Stimulated activated CD8-positive, alpha-beta memory T cell treated with anti-CD3 and anti-CD28 coated beads, Interleukin-12 subunit alpha, Interleukin-12 subunit beta, amount 100 ng/mL, for 4 hours (primary cell): ENCODE measurements around the gene RPLP2.
A peak's percentile ranks its signal among the peaks of the same experiment; 100 is the strongest.

Experiments
- DNase-seq: peaks from one replicate; pipeline ENCODE4 v3.0.0-alpha.2; 2020; ENCODE audit warnings: low read depth

The RPLP2 gene

GRCh38 chr11:824292-824880 lies 14.6 kb downstream of the RPLP2 start:
- no peak for DNase-seq

- no peak for DNase-seq
Measured at GRCh38 chr11:824942-825341, 15.2 kb downstream of the RPLP2 start.

- DNase-seq = no peak
Measured at GRCh38 chr11:825366-826226, 15.8 kb downstream of the RPLP2 start.

GRCh38 chr11:826227-826621 lies 16.5 kb downstream of the RPLP2 start:
- DNase-seq = no peak

- DNase-seq = no peak
Measured at GRCh38 chr11:826836-827145, 17.0 kb downstream of the RPLP2 start.

GRCh38 chr11:827146-827896 lies 17.6 kb downstream of the RPLP2 start:
- DNase-seq = no peak

- DNase-seq = no peak
Measured at GRCh38 chr11:827897-828192, 18.1 kb downstream of the RPLP2 start, which contains the start of gene CRACR2B. TSS of gene CRACR2B (plus strand) at chr11:827919. CDS start at chr11:828608, 689 bp downstream.

- DNase-seq = no peak
Measured at GRCh38 chr11:828506-829175, 18.9 kb downstream of the RPLP2 start.

- no peak for DNase-seq
Measured at GRCh38 chr11:829176-829846, 19.5 kb downstream of the RPLP2 start.

- no peak for DNase-seq
Measured at GRCh38 chr11:829847-830294, 20.1 kb downstream of the RPLP2 start.

GRCh38 chr11:830295-831117 lies 20.7 kb downstream of the RPLP2 start:
- peak; percentile 42 for DNase-seq

- DNase-seq = no peak
Measured at GRCh38 chr11:831118-831864, 21.5 kb downstream of the RPLP2 start.

- DNase-seq = no peak
Measured at GRCh38 chr11:831961-832528, 22.3 kb downstream of the RPLP2 start.

GRCh38 chr11:832529-833113 lies 22.9 kb downstream of the RPLP2 start, which contains the start of gene CD151:
TSS of gene CD151 (plus strand) at chr11:832952. CDS start at chr11:836070, 3,118 bp downstream.
- peak; percentile 47 for DNase-seq

- no peak for DNase-seq
Measured at GRCh38 chr11:833114-833791, 23.5 kb downstream of the RPLP2 start.

- no peak for DNase-seq
Measured at GRCh38 chr11:833849-834311, 24.1 kb downstream of the RPLP2 start.

GRCh38 chr11:834371-835316 lies 24.9 kb downstream of the RPLP2 start:
- no peak for DNase-seq

GRCh38 chr11:836274-836673 lies 26.5 kb downstream of the RPLP2 start:
- no peak for DNase-seq
